GM19193 (cell line): ENCODE measurements around the gene KCNJ11.

Experiments
- POLR2A ChIP-seq: IDR thresholded peaks from 4 replicates; pipeline ENCODE4 v1.6.1; 2011; ENCODE audit not compliant: insufficient read depth, insufficient read length; ENCODE audit errors: extremely low read depth

The KCNJ11 gene

GRCh38 chr11:17385926-17386325 is 2.5 kb downstream of the KCNJ11 start:
- no peak for TF ChIP-seq POLR2A

GRCh38 chr11:17385492-17385891 is 3.0 kb downstream of the KCNJ11 start:
- TF ChIP-seq POLR2A, result no peak

- TF ChIP-seq POLR2A, result no peak
Observed at GRCh38 chr11:17384002-17384511, 4.4 kb downstream of the KCNJ11 start.

- no peak for TF ChIP-seq POLR2A
Observed at GRCh38 chr11:17383461-17383860, 5.0 kb downstream of the KCNJ11 start.

DNA sequence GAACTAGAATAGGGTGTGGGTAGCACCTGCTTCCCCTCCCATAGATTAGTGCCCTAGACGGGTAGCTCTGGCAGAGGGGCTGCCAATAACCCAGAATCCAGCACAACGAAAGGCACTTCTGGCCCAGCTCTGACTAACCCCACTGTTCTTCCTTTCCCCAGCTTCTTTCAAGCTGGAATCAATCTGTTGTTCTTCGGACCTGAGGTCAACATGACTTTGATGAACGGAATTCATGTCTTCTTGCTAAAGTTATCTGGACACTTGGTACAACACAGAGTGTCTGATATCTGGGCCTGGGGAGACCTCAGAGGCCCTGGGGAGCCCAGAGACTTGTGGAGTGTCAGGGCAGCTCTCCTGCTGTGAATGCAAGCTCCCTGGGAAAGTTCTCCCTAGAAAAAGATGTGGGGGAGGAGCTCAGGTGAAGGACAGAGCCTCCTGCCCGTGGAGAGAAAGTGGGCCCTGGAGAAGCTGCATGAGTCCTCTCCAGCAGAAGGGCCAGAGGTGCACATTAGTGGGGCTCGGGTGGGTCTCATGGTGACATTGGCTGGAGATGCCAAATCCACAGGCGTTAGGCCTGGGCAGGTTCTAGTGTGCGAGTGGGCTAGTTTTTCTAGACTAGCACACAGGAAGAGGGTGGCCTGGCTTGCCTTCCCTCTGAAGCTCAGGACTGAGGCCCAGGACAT is 6.3 kb downstream of the KCNJ11 start:
- TF ChIP-seq POLR2A, result no peak

DNA sequence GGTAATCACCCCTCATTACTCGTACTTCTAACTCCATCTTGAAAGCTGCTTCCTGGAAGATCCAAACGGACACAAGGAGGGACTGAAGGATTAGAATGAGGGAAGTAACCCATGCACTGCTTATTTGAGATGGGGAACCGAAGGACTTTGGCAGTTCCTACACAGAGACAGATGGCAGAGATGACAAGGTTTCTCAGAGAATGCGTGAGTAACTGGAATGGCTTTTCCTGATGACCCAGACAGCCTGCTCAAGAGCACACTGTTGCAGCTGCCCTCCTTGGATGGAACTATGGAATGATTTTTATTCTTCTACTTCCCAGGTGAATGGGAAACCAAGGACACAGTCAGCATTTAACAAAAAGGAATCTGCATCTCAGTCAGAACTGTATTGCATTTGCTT is 7.3 kb downstream of the KCNJ11 start:
- no peak for TF ChIP-seq POLR2A

DNA sequence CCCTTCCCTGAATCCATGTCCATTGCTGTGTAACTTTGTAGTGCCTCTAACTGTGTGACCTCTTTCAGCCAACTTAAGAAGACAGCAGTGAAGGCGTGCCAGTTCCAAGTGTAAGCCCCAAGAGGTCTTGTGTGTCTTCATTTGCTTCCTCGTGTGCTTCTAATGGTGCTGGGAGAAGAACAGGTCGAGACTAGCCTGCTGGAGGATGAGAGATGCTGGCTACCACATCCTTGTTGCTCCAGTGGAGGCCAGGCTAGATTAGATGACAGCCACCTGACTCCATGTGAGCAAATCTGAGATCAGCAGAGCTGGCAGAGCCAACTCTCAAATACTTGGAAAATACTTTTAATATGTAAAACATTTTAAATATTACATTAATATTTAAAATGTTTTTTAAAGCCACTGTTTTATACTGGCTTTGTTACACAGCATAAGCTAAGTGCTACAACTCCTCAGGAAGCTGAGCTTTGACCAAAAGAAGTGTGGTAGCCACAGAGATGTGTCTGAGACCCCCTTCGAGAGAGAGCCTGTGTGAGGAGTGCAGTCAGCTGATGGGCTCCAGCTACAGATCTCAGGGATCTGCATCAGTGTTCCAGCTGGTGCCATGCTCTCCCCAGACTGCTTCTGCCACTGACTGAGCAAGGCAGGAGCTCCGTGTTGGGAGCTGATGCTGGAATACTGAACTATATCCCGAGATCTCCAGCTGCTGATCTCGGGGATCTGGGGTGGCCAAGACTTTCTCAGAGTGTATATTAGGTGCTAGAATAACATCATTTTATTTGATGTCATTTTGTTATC is 8.9 kb downstream of the KCNJ11 start:
- no peak for TF ChIP-seq POLR2A

GRCh38 chr11:17378655-17379054 is 9.8 kb downstream of the KCNJ11 start:
- no peak for TF ChIP-seq POLR2A

DNA sequence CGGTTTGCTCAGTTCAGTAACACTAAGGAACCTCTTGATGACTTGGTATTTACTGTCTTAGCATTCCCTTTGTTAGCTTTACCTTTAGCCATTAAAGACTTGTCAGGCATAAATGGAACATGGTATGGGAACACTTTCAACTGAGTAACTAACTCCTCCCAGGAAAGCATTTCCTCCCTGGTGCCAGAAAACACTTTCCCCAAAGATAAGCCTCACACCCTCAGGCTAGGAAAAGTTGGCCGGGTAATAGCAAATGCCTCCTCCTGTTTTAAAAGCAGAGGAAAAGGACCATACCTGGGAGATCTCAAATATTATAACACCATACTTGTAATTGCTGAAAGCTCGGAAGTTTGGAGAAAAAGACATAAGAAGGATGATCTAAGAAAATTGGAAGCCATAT is 12.0 kb downstream of the KCNJ11 start:
- no peak for TF ChIP-seq POLR2A

- TF ChIP-seq POLR2A, result no peak
Observed at GRCh38 chr11:17375547-17375946, 12.9 kb downstream of the KCNJ11 start.

GRCh38 chr11:17371614-17372013 is 16.8 kb downstream of the KCNJ11 start:
- TF ChIP-seq POLR2A, result no peak

GRCh38 chr11:17369684-17370243 is 18.7 kb downstream of the KCNJ11 start:
- no peak for TF ChIP-seq POLR2A

- no peak for TF ChIP-seq POLR2A
Observed at GRCh38 chr11:17369094-17369493, 19.4 kb downstream of the KCNJ11 start.

GRCh38 chr11:17368551-17368950 is 19.9 kb downstream of the KCNJ11 start:
- no peak for TF ChIP-seq POLR2A

GRCh38 chr11:17366495-17366894 is 22.0 kb downstream of the KCNJ11 start:
- no peak for TF ChIP-seq POLR2A

GRCh38 chr11:17354601-17354991 is 33.9 kb downstream of the KCNJ11 start:
- TF ChIP-seq POLR2A, result no peak
